Measurements from ENCODE around the gene NBPF12.
"Not testable (repeated sequence)": the region's sequence is repeated elsewhere in the genome, so short reads cannot be mapped to it uniquely, and the experiment has no call there.

Gene NBPF12

GRCh38 chr1:146989455-146989854, 51.3 kb downstream of the NBPF12 start:
- not testable (repeated sequence) for H3K9me3 ChIP-seq (ENCODE audit: control insufficient read depth, low read length); H3K4me1 ChIP-seq (ENCODE audit: control insufficient read depth, insufficient read depth, low read length); H3K4me3 ChIP-seq (ENCODE audit: low read length); H3K27me3 ChIP-seq (replicated peaks; ENCODE audit: control insufficient read depth, insufficient read depth, low read length); H3K9ac ChIP-seq (ENCODE audit: low read length); DNase-seq (ENCODE audit: low read depth)
- H3K36me3 ChIP-seq (ENCODE audit: control insufficient read depth, insufficient read depth, low read length, severe bottlenecking) = peaks cover 19% of the 10 kb centered on the region

- not testable (repeated sequence) for H3K4me3 ChIP-seq (ENCODE audit: low read length); H3K4me1 ChIP-seq (ENCODE audit: control insufficient read depth, insufficient read depth, low read length); H3K36me3 ChIP-seq (ENCODE audit: control insufficient read depth, insufficient read depth, low read length, severe bottlenecking); H3K9me3 ChIP-seq (ENCODE audit: control insufficient read depth, low read length); DNase-seq (ENCODE audit: low read depth); H3K27me3 ChIP-seq (replicated peaks; ENCODE audit: control insufficient read depth, insufficient read depth, low read length); H3K9ac ChIP-seq (ENCODE audit: low read length)
Observed at GRCh38 chr1:147008495-147008894, 70.4 kb downstream of the NBPF12 start.

GRCh38 chr1:147026975-147027374, 88.9 kb downstream of the NBPF12 start:
- H3K4me3 ChIP-seq (ENCODE audit: low read length); H3K4me1 ChIP-seq (ENCODE audit: control insufficient read depth, insufficient read depth, low read length); DNase-seq (ENCODE audit: low read depth); H3K27me3 ChIP-seq (replicated peaks; ENCODE audit: control insufficient read depth, insufficient read depth, low read length); H3K9me3 ChIP-seq (ENCODE audit: control insufficient read depth, low read length); H3K9ac ChIP-seq (ENCODE audit: low read length); H3K36me3 ChIP-seq (ENCODE audit: control insufficient read depth, insufficient read depth, low read length, severe bottlenecking): not testable (repeated sequence)

GRCh38 chr1:147030066-147030653, 92.0 kb downstream of the NBPF12 start:
- not testable (repeated sequence) for H3K27me3 ChIP-seq (replicated peaks; ENCODE audit: control insufficient read depth, insufficient read depth, low read length); DNase-seq (ENCODE audit: low read depth); H3K4me3 ChIP-seq (ENCODE audit: low read length); H3K36me3 ChIP-seq (ENCODE audit: control insufficient read depth, insufficient read depth, low read length, severe bottlenecking); H3K4me1 ChIP-seq (ENCODE audit: control insufficient read depth, insufficient read depth, low read length); H3K9ac ChIP-seq (ENCODE audit: low read length); H3K9me3 ChIP-seq (ENCODE audit: control insufficient read depth, low read length)

- DNase-seq (ENCODE audit: low read depth) = no peak
- no peaks in the 10 kb centered on the region for H3K9me3 ChIP-seq (ENCODE audit: control insufficient read depth, low read length)
Observed at GRCh38 chr1:147039916-147040315, 101.8 kb downstream of the NBPF12 start.

GRCh38 chr1:147042891-147043290, 104.8 kb downstream of the NBPF12 start:
- H3K9me3 ChIP-seq (ENCODE audit: control insufficient read depth, low read length); H3K4me3 ChIP-seq (ENCODE audit: low read length); DNase-seq (ENCODE audit: low read depth); H3K4me1 ChIP-seq (ENCODE audit: control insufficient read depth, insufficient read depth, low read length); H3K27me3 ChIP-seq (replicated peaks; ENCODE audit: control insufficient read depth, insufficient read depth, low read length); H3K36me3 ChIP-seq (ENCODE audit: control insufficient read depth, insufficient read depth, low read length, severe bottlenecking); H3K9ac ChIP-seq (ENCODE audit: low read length): not testable (repeated sequence)

More at GRCh38 chr1:147039916-147040315, 101.8 kb downstream of the NBPF12 start:
- Histone ChIP-seq H3K9ac (ENCODE audit: low read length) (no peak overlapping the region), H3K27me3 (replicated peaks; ENCODE audit: control insufficient read depth, insufficient read depth, low read length) (peaks cover 3% of the 10 kb centered on the region), H3K4me1 (ENCODE audit: control insufficient read depth, insufficient read depth, low read length) (no peaks in the 10 kb centered on the region), H3K4me3 (ENCODE audit: low read length) (no peak overlapping the region), H3K36me3 (ENCODE audit: control insufficient read depth, insufficient read depth, low read length, severe bottlenecking) (no peaks in the 10 kb centered on the region)

- not testable (repeated sequence) for H3K9me3 ChIP-seq (ENCODE audit: control insufficient read depth, low read length); H3K9ac ChIP-seq (ENCODE audit: low read length)
Observed at GRCh38 chr1:147044511-147044910, 106.4 kb downstream of the NBPF12 start.

More at GRCh38 chr1:147044511-147044910, 106.4 kb downstream of the NBPF12 start:
- not testable (repeated sequence) for DNase-seq (ENCODE audit: low read depth); H3K4me3 ChIP-seq (ENCODE audit: low read length); H3K36me3 ChIP-seq (ENCODE audit: control insufficient read depth, insufficient read depth, low read length, severe bottlenecking); H3K4me1 ChIP-seq (ENCODE audit: control insufficient read depth, insufficient read depth, low read length); H3K27me3 ChIP-seq (replicated peaks; ENCODE audit: control insufficient read depth, insufficient read depth, low read length)
